CD14-positive monocyte (primary cell): Measurements from ENCODE around the gene LONRF2. TPM values are rescaled to one million over a fixed set of nuclear protein-coding genes. Genes with fewer than 3 reads are reported as not detected.

Experiments
- DNase-seq, 3 donors: peaks; one replicate each; pipeline ENCODE4 v3.0.0-alpha.2; 2011 to 2022
- H2AFZ ChIP-seq: 2 replicates; pipeline ENCODE4 v1.6.0; 2012; ENCODE audit warnings: mild to moderate bottlenecking, low read depth, low read length, inconsistent platforms; ENCODE audit not compliant: insufficient read depth, poor library complexity, severe bottlenecking
- H3K27ac ChIP-seq, 2 donors: 1 replicate in 1 of 2; 2 replicates in 1 of 2; pipeline ENCODE4 v1.5.1; 2012 to 2013; ENCODE audit warnings: low read length in 2 of 2, control low read depth in 1 of 2, inconsistent platforms in 1 of 2, low read depth in 1 of 2, mild to moderate bottlenecking in 1 of 2
- H3K27me3 ChIP-seq, 2 donors: one replicate each; pipeline versions ENCODE4 v1.6.0 to v1.6.1; 2011 to 2013; ENCODE audit warnings: low read length in 2 of 2; ENCODE audit not compliant: control insufficient read depth in 2 of 2, insufficient read depth in 2 of 2
- H3K36me3 ChIP-seq, 2 donors: replicated peaks in 1 of 2; 1 replicate in 1 of 2; 2 replicates in 1 of 2; pipeline versions ENCODE4 v1.5.1 to v1.6.1; 2012 to 2013; ENCODE audit warnings: low read length in 2 of 2, control low read depth in 1 of 2, inconsistent platforms in 1 of 2, mild to moderate bottlenecking in 1 of 2; ENCODE audit not compliant: insufficient read depth in 2 of 2, control insufficient read depth in 1 of 2
- H3K4me1 ChIP-seq, 2 donors: 1 replicate in 1 of 2; 2 replicates in 1 of 2; pipeline versions ENCODE4 v1.5.1 to v1.6.1; 2012 to 2013; ENCODE audit warnings: low read length in 2 of 2, control low read depth in 1 of 2, inconsistent platforms in 1 of 2, mild to moderate bottlenecking in 1 of 2, moderate library complexity in 1 of 2; ENCODE audit not compliant: insufficient read depth in 2 of 2, control insufficient read depth in 1 of 2
- H3K4me2 ChIP-seq: replicated peaks from 2 replicates; pipeline ENCODE3; 2012; ENCODE audit warnings: low read length, moderate library complexity, mild to moderate bottlenecking; ENCODE audit not compliant: poor library complexity, severe bottlenecking; ENCODE audit errors: extremely low read depth
- H3K4me3 ChIP-seq, 3 experiments: fragments of 200-600 bp in 1 of 3; sonication (generic) in 1 of 3; replicated peaks in 1 of 3; 1 replicate in 2 of 3; 2 replicates in 1 of 3; pipeline ENCODE4 v1.5.1; 2011 to 2013; ENCODE audit warnings: low read length in 3 of 3, mild to moderate bottlenecking in 3 of 3, control low read depth in 2 of 3, low read depth in 2 of 3, inconsistent platforms in 1 of 3, moderate library complexity in 1 of 3
- H3K79me2 ChIP-seq: 2 replicates; pipeline ENCODE4 v1.6.0; 2012; ENCODE audit warnings: mild to moderate bottlenecking, control low read depth, inconsistent platforms, low read length, moderate library complexity; ENCODE audit not compliant: insufficient read depth
- H3K9ac ChIP-seq: 2 replicates; pipeline ENCODE4 v1.6.0; 2017; ENCODE audit warnings: low read length, mild to moderate bottlenecking; ENCODE audit not compliant: insufficient read depth, poor library complexity, severe bottlenecking
- H3K9me3 ChIP-seq, 2 donors: replicated peaks in 1 of 2; 1 replicate in 1 of 2; 2 replicates in 1 of 2; pipeline versions ENCODE4 v1.5.1 to v1.6.1; 2012 to 2013; ENCODE audit warnings: low read length in 2 of 2, control low read depth in 1 of 2; ENCODE audit not compliant: control insufficient read depth in 1 of 2, insufficient read depth in 1 of 2
- H4K20me1 ChIP-seq: 2 replicates; pipeline ENCODE4 v1.6.0; 2012; ENCODE audit warnings: mild to moderate bottlenecking, low read length, control low read depth, moderate library complexity; ENCODE audit not compliant: insufficient read depth
- H3K27ac Mint-ChIP-seq, 7 donors: one replicate each; pipeline ENCODE4 v1.8.0; 2020; ENCODE audit warnings: mild to moderate bottlenecking in 7 of 7, mixed read lengths in 7 of 7, moderate library complexity in 6 of 7, inconsistent platforms in 2 of 7
- H3K27me3 Mint-ChIP-seq, 3 donors: one replicate each; pipeline ENCODE4 v1.8.0; 2021 to 2022; ENCODE audit warnings: low read depth in 3 of 3, mild to moderate bottlenecking in 3 of 3, mixed read lengths in 3 of 3, moderate library complexity in 3 of 3, inconsistent platforms in 1 of 3
- H3K36me3 Mint-ChIP-seq, 2 donors: one replicate each; pipeline ENCODE4 v1.8.0; 2020; ENCODE audit warnings: mixed read lengths in 2 of 2, inconsistent platforms in 1 of 2, mild to moderate bottlenecking in 1 of 2
- H3K4me1 Mint-ChIP-seq: one replicate; pipeline ENCODE4 v1.8.0; 2020; ENCODE audit warnings: mild to moderate bottlenecking, mixed read lengths
- H3K4me3 Mint-ChIP-seq, 2 donors: one replicate each; pipeline ENCODE4 v1.8.0; 2020; ENCODE audit warnings: mild to moderate bottlenecking in 2 of 2, mixed read lengths in 2 of 2, moderate library complexity in 1 of 2
- H3K9me3 Mint-ChIP-seq, 7 donors: one replicate each; pipeline ENCODE4 v1.8.0; 2020 to 2022; ENCODE audit warnings: mixed read lengths in 7 of 7, mild to moderate bottlenecking in 6 of 7, moderate library complexity in 6 of 7, inconsistent platforms in 2 of 7
- CTCF ChIP-seq: fragments of 200-600 bp; IDR thresholded peaks from one replicate; pipeline ENCODE4 v1.8.0; 2022; ENCODE audit warnings: antibody characterized with exemption, mild to moderate bottlenecking
- whole genome bisulfite sequencing: methylation state at CpG from one replicate; pipeline ENCODE4 v1.1.5; 2013; ENCODE audit warnings: missing lambda C conversion rate; ENCODE audit not compliant: insufficient coverage; 5-methylcytosine and 5-hydroxymethylcytosine counted together
- intact Hi-C, 2 donors: fragments of 100-400 bp; cut with micrococcal nuclease; formaldehyde crosslinking; loops; one replicate each; pipeline versions ENCODE4 v1.15.0 to v1.15.1; 2023
- polyA plus RNA-seq, 3 donors: library from polyadenylated mRNA; depleted of rRNA in 1 of 3; unstranded in 2 of 3; stranded (reverse) in 1 of 3; fragments of 300-500 nt in 2 of 3; fragments of >200 nt in 1 of 3; fragmentation: Illumina TruSeq in 2 of 3; gene quantifications; 1 replicate in 2 of 3; 2 replicates in 1 of 3; pipeline ENCODE4 v1.2.3, GENCODE V29; 2012 to 2021

The LONRF2 gene
- polyA plus RNA-seq, 3 donors: not detected

GRCh38 chr2:100267751-100268150 is 54.5 kb downstream of the LONRF2 start:
- Histone ChIP-seq H3K9ac (no peak overlapping the region), H3K27ac (no peak overlapping the region), H3K4me1 (peaks cover under 1 to 2% of the 10 kb centered on the region in 2 donors), H3K36me3 (no peaks in the 10 kb centered on the region), H3K79me2 (no peaks in the 10 kb centered on the region), H3K4me2 (no peak overlapping the region), H3K27me3 (no peaks in the 10 kb centered on the region), H2AFZ (no peak overlapping the region), H4K20me1 (no peaks in the 10 kb centered on the region), H3K4me3 (no peak overlapping the region), H3K9me3 (no peaks in the 10 kb centered on the region)
- DNase-seq: no peak
- WGBS: 86% methylated on average over 1 of the region's 2 CpGs
- intact Hi-C loops: loop anchor here in 1 of 2 donors (10.0 kb wide), 1 partner anchor 107 kb away; no protein-coding TSS in a partner anchor
- Mint-ChIP-seq H3K9me3 (peaks cover 0 to 5% (median 0%) of the 10 kb centered on the region in 7 donors), H3K36me3 (no peaks in the 10 kb centered on the region), H3K4me3 (no peak overlapping the region), H3K4me1 (peaks cover 3% of the 10 kb centered on the region), H3K27me3 (peaks cover 0 to 4% (median 0%) of the 10 kb centered on the region in 3 donors), H3K27ac (no peak overlapping the region)
- TF ChIP-seq CTCF: no peak

- peaks cover 17 to 18% of the 10 kb centered on the region in 2 donors for H3K4me1 ChIP-seq
- H4K20me1 ChIP-seq: no peaks in the 10 kb centered on the region
- no peaks in the 10 kb centered on the region for H3K79me2 ChIP-seq
- 98% methylated on average over 7 of the region's 7 CpGs for WGBS
- Mint-ChIP-seq H3K4me3 (no peak overlapping the region), H3K4me1 (peaks cover 19% of the 10 kb centered on the region), H3K27ac (no peak overlapping the region), H3K36me3 (no peaks in the 10 kb centered on the region), H3K9me3 (peaks cover 0 to 5% (median 0%) of the 10 kb centered on the region in 7 donors), H3K27me3 (peaks cover 0 to 4% (median 0%) of the 10 kb centered on the region in 3 donors)
- DNase-seq: no peak
- H3K9ac ChIP-seq: no peak overlapping the region
- no peak overlapping the region for H3K4me3 ChIP-seq
- intact Hi-C loops: loop anchor here in 1 of 2 donors (10.0 kb wide), 1 partner anchor 109 kb away; no protein-coding TSS in a partner anchor
- H3K27me3 ChIP-seq: no peaks in the 10 kb centered on the region
- H3K27ac ChIP-seq: no peak overlapping the region
- H3K36me3 ChIP-seq: no peaks in the 10 kb centered on the region
- H2AFZ ChIP-seq: no peak overlapping the region
- H3K9me3 ChIP-seq: no peaks in the 10 kb centered on the region
- no peak for TF ChIP-seq CTCF
- H3K4me2 ChIP-seq: no peak overlapping the region
These were observed 56.2 kb downstream of the LONRF2 start for GRCh38 chr2:100266126-100266525.
